Stimulated activated CD8-positive, alpha-beta memory T cell treated with anti-CD3 and anti-CD28 coated beads, Interleukin-15, amount 100 ng/mL, for 24 hours (primary cell): ENCODE results near the gene CDC42BPG.

Experiments
- DNase-seq: peaks from one replicate; pipeline ENCODE4 v3.0.0-alpha.2; 2020; ENCODE audit warnings: low read depth

Gene CDC42BPG

GRCh38 chr11:64844330-64845128, at the start of gene CDC42BPG:
TSS of gene CDC42BPG (minus strand) at chr11:64844653. CDS start at chr11:64844569, 84 bp downstream.
- no peak for DNase-seq

- no peak for DNase-seq
Measured at GRCh38 chr11:64893194-64894069, 49.0 kb upstream of the CDC42BPG start.

- no peak for DNase-seq
Measured at GRCh38 chr11:64892838-64893193, 48.4 kb upstream of the CDC42BPG start.

- DNase-seq = no peak
Measured at GRCh38 chr11:64892411-64892831, 48.0 kb upstream of the CDC42BPG start.

- no peak for DNase-seq
Measured at GRCh38 chr11:64891880-64892279, 47.4 kb upstream of the CDC42BPG start.

- DNase-seq = no peak
Measured at GRCh38 chr11:64891215-64891848, 46.9 kb upstream of the CDC42BPG start.

GRCh38 chr11:64890522-64890939, 46.1 kb upstream of the CDC42BPG start:
- DNase-seq = no peak

- DNase-seq = no peak
Measured at GRCh38 chr11:64888729-64889511, 44.5 kb upstream of the CDC42BPG start.

- DNase-seq = no peak
Measured at GRCh38 chr11:64888406-64888728, 43.9 kb upstream of the CDC42BPG start.

- DNase-seq = peak; percentile 87
Measured at GRCh38 chr11:64887757-64888405, 43.4 kb upstream of the CDC42BPG start.

- DNase-seq = no peak
Measured at GRCh38 chr11:64887234-64887756, 42.8 kb upstream of the CDC42BPG start.

- no peak for DNase-seq
Measured at GRCh38 chr11:64885367-64886286, 41.2 kb upstream of the CDC42BPG start.

- no peak for DNase-seq
Measured at GRCh38 chr11:64884019-64884418, 39.6 kb upstream of the CDC42BPG start.

GRCh38 chr11:64883575-64883974, 39.1 kb upstream of the CDC42BPG start:
- DNase-seq = no peak

- DNase-seq = no peak
Measured at GRCh38 chr11:64882243-64882642, 37.8 kb upstream of the CDC42BPG start.

- no peak for DNase-seq
Measured at GRCh38 chr11:64881476-64881875, 37.0 kb upstream of the CDC42BPG start.

- DNase-seq = no peak
Measured at GRCh38 chr11:64880240-64881001, 36.0 kb upstream of the CDC42BPG start.

- no peak for DNase-seq
Measured at GRCh38 chr11:64879244-64879900, 34.9 kb upstream of the CDC42BPG start.
